ENCODE data around the gene VAX1.
"Not testable (repeated sequence)": the region's sequence is repeated elsewhere in the genome, so short reads cannot be mapped to it uniquely, and the experiment has no call there.

The VAX1 gene

DNA sequence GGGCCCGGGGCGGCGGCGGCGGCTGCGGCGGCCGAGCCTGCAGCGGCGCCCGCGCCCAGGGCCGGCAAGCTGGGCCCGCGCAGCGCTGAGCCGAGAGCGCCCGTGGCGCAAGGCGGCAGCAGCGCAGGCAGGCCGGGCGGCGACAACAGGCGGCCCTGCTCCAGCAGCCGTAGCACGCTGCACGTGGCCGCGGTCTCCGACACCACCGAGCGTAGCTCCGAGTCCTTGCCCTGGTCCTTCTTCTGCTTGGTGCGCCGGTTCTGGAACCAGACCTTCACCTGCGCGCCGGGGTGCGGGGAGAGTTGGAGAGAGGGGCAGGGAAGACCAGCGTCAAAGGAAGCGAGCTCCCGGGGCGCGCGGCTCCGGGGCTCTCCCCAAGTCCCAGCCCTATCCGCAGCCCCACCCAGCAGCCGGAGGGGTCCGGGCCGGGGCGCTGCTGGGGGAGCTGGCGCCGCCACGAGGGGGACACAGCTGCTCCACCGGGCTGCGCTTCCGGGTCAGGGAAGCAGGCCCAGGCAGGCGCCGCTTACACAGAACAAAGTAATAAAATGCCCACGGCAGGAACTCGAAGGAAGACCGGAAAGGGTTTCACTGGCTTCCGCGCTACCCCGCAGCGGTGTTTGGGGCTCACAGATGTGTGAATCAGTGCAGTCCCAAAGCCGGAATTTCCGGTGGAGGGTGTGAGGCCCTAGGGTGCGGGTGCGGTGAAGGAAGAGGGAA is 3.6 kb downstream of the VAX1 start:
- no peak for DNase-seq

DNA sequence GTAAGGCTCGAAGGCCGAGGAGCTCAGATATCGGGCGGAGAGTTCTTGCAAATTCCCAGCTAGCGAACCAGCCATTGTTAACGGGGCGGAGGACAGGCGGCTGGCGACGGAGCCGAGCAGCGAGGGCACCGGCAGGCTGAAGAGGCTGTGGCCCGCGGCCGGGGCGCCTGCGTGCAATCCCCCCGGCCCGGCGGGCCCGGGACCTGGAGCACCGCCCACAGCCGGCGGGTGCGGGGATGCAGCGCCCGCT is 4.1 kb downstream of the VAX1 start:
- no peak for DNase-seq

DNA sequence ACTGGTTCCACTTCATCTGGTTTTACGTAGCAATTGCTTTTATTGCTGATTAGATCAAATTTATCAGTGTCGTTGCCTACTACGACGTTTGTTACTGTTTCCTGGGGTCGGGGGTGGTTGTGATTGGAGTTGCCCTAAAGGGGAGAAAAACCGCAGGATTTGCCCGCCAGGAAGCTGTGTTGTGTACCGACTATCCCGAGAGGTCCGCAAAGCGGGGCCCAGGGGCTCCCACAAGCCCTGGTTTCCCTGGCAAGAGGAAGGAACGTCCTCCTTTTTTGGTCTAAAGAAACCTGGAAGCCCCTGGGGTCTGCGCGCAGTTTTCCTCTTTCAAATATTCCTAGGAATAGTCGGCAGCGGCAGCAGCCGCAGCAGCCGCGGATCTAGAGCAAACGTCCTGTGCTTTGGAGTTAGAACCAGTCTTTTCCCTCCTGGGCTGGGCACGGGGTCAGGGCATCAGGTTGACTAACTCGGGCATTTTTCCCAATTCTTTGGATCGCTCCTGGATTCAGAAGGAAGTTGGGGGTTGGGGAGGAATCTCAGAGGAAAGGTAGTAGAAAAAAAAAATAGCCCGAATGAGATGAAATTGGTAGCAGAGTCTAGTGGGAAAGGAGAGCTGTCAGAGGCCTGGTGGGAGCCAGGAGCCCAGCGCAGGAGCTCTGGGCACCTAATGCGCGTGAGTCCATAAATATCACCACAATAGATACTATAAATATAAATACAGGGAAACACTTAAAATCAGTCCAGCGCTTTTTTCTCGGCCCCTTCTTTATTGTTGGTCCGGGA is 4.6 kb downstream of the VAX1 start:
- DNase-seq, result no peak

DNA sequence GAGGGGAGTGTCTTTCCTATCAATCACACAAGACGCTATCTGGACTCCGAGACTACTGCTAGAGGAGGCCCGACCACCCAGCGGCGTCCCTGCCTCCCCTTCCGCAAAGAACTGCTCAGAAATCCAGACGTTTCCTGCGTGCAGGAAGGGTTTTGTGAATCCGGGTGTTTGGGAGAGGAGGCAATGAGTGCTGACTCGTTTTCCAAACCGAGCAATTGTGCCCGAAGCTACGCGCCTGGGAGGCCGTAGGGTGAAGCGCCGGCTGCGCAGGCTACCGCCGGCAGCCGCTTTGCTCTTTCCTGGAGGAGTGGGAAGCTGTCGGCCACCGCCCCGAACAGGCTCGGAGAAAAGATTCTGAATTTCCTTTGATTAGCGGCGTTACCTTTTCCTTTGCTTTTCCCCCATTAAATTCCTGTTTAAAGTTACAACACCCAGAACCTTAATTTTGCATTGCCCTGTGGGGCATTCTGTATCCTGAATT is 5.3 kb downstream of the VAX1 start:
- DNase-seq, result no peak

DNA sequence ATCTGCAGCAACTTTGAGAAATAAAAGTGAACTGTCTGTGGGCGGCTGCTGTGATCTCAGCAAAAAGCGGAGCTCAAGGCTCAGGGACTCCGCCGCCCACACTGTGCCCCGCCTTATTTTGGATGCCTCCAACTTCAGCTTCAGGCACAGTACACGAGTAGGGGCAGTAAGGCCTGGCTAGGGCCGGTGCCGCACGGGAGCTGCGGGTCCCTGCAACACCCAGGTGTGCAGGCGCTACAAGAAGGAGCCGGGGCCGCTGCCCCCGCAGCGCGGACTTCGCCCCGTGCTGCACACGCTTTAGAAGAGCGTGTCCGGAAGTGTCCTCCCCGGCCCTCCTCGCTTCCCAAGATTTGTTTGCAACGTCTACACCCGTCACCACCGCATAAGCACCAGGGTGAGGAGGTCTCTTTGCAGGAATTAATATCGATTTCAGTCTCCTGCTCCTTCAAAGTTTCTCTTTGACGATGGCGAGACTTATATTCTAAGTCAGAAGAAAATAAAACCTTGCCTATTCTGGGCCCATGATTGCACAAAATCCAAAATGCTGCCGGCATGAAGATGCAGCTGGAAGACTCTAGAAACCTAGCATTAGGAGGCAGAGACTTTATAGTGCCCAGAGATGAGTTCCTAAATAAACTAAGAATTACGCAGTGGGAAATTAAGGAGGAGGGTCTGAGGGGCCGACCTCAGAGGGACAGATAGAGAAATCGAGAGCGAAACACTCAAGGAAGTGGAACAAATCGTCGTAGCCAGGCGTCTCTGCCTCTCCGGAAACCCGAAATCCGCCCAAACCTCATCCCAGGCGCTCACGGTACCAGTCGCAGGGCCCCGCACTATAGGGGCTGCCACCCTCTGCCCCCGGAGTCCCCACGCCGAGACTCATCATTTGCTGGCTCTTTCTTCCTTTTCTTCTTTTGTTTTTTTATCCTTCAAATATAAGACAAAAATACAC is 6.4 kb downstream of the VAX1 start:
- DNase-seq, result no peak

DNA sequence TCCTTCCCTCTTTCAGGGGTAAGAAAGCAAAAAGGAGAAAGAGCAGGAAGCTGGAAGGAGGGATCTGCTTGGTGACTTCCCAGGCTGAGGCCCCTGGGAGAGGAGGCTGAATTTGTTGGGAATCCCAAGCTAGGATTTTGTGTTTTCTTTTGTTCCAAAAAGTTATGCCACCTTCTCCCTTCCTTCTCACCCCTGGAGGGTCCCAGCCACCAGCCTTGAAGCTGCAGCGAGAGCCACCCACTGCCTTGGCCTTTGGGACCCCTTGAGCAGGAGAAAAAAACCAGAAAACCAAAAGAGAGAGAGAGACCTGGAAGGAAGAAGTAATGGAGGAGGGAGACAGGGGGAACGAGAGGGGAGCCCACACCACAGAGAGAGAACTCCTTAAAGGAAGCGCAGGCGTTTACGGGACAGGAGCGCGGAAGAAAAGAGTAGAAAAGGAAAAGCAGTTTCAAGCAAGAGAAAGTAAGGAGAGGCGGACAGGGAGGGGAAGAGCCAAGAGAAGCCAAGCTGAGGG is 7.2 kb downstream of the VAX1 start:
- DNase-seq, result no peak

DNA sequence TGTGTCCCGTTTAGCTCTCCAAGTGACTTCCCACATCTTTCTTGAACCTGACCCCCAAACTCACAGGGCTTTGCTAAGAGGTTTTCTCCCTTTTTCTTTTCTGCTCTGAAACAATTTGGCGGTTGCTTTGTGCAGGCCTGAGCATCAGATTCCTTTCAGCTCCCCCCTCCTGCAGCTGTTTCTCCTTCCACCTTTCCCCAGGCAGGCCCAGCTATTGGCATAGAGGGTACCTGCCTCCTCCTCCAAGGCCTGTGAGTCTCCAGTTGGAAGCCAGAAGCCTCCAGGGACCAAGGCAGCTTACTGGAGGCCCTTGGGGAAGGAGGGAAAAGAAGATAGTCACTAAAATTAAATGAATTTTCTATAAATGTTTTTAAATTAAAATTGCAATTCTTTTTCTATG is 7.7 kb downstream of the VAX1 start:
- no peak for DNase-seq

DNA sequence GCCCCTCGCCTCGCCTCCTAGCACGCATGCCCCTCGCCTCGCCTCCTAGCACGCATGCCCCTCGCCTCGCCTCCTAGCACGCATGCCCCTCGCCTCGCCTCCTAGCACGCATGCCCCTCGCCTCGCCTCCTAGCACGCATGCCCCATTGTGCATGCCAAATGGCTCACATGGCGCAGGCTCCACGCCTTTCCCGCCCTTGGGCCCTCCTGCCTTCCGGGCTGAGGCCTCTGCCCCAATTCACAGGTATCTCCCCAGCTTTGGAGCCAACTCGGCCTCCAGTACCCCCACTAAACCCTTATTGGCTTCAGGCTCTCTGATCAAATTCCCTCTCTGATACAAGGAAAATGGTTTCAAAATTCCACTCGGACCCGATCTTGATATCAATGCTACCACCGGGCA is 11.4 kb downstream of the VAX1 start:
- not testable (repeated sequence) for DNase-seq

DNA sequence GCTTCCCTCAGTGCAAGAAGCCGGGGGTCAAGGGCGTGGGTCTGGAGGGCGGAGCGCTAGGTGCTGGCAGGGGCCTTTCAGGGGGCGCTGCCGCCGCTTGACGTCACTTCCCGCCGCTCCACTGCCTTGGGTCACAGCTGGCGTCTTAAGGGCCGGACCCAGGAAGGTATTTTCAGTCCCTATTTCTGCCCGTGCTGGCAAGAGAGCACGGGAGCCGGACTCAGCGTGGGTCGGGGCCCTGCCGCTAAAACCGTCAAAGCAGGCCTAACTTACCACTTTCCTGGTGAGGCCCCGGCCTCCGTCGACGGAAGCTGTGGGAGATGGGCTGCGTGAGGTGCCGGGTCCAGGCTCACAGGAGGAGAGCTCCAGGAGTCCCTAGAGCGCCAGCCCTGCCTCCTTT is 12.0 kb downstream of the VAX1 start:
- DNase-seq, result no peak

DNA sequence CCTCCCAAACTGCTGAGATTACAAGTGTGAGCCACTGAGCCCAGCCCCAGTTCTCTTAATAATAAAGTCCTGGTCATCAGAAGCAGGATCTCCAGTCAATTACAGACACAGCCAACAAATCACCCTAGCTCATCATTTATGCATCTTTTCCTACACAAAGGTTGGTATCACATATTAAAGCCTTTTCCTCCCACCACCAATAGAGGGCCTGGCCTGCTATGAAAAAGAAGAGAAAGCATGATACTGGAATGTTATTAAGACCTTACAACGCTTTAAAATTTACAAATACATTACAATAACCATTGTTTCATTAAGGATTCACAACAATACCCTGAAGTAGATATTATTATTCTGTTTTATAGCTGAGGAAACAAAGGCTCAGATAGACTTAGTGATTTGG is 25.9 kb downstream of the VAX1 start:
- DNase-seq, result no peak

DNA sequence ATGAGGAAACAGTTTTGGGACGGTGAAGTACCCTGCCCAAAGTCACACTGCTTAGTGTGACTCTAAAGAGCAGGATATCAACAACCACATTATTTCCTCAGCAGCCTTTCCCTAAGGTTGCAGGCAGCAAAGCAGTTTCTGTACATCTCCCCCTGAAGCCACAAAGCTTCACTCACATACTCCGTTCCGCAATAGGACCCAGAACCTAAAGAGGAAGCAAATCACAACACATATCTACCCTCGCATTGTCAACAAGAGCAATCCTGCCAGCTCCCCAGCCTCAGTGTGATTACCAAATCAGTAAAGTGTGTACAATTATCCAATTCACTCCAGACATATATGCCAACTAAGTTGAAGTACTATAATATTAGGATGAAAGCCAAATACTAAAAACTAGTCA is 30.8 kb downstream of the VAX1 start:
- no peak for DNase-seq

DNA sequence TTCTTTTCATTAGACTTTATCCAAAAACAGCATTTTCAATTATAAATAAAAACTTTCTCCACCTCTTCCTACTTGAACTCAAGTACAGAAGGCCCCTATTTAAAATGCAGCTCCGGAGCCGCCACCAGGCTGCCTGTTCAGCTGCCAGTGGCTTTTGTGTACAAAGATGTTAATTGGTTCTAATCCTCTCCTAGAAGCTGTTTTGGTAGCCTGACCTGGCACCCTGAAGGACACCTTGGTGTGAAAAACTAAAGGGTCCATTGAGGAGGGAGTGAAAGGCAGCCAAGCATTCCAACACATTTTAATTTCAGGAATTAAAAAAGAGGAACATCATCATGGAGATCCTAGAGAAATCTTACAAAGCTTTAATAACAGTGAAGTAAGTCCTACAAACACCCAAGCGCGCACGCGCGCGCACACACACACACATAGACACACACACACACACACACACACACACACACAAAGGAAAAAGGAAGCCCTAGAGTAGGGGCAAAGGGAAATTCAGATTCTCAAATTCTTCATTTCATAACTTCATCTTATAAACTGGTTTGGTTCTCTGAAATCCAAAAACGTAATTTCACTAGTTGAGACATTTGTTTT is 41.4 kb downstream of the VAX1 start:
- no peak for DNase-seq

DNA sequence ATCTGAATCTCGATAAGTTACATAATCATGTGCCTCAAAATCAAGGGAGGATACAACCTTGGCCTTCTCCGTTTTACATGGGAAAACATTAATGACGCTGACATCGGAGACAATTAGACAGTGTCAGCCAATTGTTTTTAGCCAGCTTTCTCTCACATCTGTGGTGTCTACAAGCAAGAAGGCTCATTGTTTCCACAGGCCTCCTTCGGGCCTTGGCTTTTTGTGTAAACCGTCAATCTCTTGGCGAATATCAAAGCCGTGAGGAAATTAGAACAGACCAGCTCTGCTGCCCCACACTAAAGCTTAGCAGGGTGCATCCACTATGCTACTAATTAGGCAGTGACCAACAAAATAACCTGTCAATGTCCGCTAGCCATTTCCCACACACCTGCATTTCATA is 43.2 kb downstream of the VAX1 start:
- no peak for DNase-seq

DNA sequence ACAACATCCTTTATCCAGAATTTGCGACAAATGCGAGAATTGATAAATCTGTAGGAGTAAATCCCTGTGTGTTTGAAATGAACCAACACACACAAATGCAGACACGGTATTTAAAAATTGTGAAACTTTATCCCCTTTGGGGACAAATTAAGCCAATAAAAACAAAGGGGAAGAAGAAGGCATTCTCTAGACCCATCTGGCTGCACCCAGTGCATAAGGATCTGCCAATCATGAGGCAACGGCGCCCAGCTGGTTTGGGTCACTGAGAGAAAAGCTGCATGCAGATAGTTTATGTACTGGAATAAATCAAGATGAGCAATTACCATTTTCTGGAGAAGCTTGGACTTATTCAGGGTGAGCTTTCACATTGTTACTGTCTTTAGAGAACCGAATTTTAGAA is 45.7 kb downstream of the VAX1 start:
- no peak for DNase-seq

DNA sequence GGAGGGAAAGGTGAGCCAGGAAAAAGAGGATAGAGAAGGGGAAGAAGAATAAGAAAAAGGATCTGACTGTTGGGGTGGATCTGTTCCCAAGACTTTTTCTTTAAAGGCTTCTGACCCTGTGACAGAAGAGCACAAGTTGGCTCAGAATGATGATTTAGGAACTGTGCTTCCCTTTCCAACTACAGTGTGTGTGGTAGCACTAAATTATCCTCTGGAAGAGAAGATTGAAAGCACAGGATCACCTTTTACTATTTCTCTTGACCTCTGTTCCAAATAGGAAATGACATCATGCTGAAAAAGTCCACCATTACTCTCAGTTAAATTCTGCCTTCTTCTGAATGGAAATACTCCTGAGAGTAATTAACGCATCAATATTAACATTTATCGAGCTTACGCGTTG is 47.2 kb downstream of the VAX1 start:
- DNase-seq, result no peak

DNA sequence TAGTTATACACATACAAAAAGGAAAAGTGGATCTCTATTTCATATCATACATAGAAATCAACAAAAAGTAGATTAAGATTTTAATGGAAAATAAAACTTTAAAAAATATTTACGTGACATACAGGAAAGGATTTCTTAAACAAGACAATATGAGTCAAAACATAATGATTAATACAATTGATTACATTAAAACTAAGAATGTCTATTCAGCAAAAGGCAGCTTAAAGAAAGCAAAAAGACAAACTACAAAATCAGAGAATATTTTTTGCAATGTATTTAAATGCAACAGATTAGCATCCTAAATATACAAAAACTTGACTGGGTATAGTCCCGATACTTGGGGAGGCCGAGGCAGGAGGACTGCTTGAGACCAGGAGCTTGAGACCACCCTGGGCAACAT is 50.5 kb downstream of the VAX1 start:
- DNase-seq, result no peak

DNA sequence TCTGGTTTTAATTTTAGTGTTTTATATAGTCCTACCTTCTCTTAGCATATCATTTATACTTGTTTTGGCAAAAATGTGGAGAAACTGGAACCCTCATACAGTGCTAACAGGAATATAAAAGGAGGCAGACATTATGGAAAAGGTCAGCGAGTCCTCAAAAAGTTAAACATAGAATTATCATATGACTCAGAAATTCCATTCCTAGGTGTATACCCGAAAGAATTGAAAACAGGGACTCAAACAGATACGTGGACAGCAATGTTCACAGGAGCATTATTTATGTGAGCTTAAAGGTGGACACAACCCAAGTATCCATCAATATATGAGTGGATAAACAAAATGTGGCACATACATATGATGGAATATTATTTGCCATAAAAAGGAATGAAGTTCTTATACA is 51.5 kb downstream of the VAX1 start:
- no peak for DNase-seq

DNA sequence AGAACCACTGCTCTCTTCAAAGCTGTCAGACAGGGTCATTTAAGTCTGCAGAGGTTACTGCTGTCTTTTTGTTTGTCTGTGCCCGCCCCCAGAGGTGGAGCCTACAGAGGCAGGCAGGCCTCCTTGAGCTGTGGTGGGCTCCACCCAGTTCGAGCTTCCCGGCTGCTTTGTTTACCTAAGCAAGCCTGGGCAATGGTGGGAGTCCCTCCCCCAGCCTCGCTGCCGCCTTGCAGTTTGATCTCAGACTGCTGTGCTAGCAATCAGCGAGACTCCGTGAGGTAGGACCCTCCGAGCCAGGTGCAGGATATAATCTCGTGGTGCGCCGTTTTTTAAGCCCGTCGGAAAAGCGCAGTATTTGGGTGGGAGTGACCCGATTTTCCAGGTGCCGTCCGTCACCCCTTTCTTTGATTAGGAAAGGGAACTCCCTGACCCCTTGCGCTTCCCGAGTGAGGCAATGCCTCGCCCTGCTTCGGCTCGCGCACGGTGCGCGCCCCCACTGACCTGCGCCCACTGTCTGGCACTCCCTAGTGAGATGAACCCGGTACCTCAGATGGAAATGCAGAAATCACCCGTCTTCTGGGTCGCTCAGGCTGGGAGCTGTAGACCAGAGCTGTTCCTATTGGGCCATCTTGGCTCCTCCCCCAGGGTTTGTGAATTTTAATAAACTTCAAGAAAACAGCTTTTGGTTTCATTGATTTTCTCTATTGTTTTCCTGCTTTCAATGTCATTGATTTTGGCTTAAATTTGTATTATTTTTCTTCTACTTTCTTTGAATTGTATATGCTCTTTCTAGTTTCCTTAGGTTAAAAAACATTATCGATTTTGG is 53.4 kb downstream of the VAX1 start:
- not testable (repeated sequence) for DNase-seq

All from NCI-H524 treated with DMSO at 0.1 percent for 48 hours (cell line).